ENCODE data around the gene LNX2.
A peak's percentile ranks its signal among the peaks of the same experiment; 100 is the strongest.

The LNX2 gene

GRCh38 chr13:27600711-27601110, 19.6 kb downstream of the LNX2 start:
- Histone ChIP-seq H2AK5ac (ENCODE audit: low read length) (no peak overlapping the region), H3K4me2 (ENCODE audit: low read length) (no peak overlapping the region), H2BK5ac (ENCODE audit: low read depth, low read length, poor library complexity) (no peak overlapping the region), H3K18ac (ENCODE audit: low read length) (no peak overlapping the region), H3K79me2 (ENCODE audit: control insufficient read depth, insufficient read depth, low read length, poor library complexity) (peaks cover 3% of the 10 kb centered on the region), H3K36me3 (ENCODE audit: control insufficient read depth in 1 of 2, insufficient read depth in 2 of 2, low read length in 2 of 2) (no peaks in the 10 kb centered on the region), H2AFZ (ENCODE audit: insufficient read depth, low read length, poor library complexity) (no peak overlapping the region), H2BK120ac (ENCODE audit: insufficient read depth, low read length, poor library complexity) (no peak overlapping the region), H3K9ac (ENCODE audit: low read length) (no peak overlapping the region), H4K91ac (ENCODE audit: low read depth, low read length) (no peak overlapping the region), H3K14ac (ENCODE audit: low read length) (no peak overlapping the region), H2BK12ac (ENCODE audit: low read length) (no peak overlapping the region), H3K4ac (ENCODE audit: low read depth, low read length) (no peak overlapping the region), H3K27me3 (ENCODE audit: insufficient read depth, low read length) (no peaks in the 10 kb centered on the region), H4K12ac (ENCODE audit: low read depth, low read length) (no peak overlapping the region), H3K9me3 (ENCODE audit: insufficient read depth, low read depth, low read length) (no peaks in the 10 kb centered on the region), H3K27ac (ENCODE audit: low read depth, low read length) (no peak overlapping the region), H4K8ac (ENCODE audit: low read depth, low read length) (no peak overlapping the region), H3K4me1 (ENCODE audit: control insufficient read depth in 1 of 2, insufficient read depth in 2 of 2, low read length in 2 of 2) (peaks cover 0 to 2% of the 10 kb centered on the region in 2 experiments), H3K4me3 (ENCODE audit: low read depth, low read length) (no peak overlapping the region), H3K79me1 (ENCODE audit: low read length) (no peaks in the 10 kb centered on the region), H3K23ac (ENCODE audit: low read length) (no peak overlapping the region)
- DNase-seq = no peak
- WGBS (ENCODE audit: extremely low coverage, insufficient coverage, insufficient read length) = no CpG with 5 or more reads among the region's 1 CpG

- no peak overlapping the region for H2AFZ ChIP-seq (ENCODE audit: insufficient read depth, low read length, poor library complexity)
- no peaks in the 10 kb centered on the region for H3K36me3 ChIP-seq (ENCODE audit: control insufficient read depth in 1 of 2, insufficient read depth in 2 of 2, low read length in 2 of 2)
- H3K23ac ChIP-seq (ENCODE audit: low read length) = no peak overlapping the region
- no peak overlapping the region for H3K18ac ChIP-seq (ENCODE audit: low read length)
- no peak overlapping the region for H4K12ac ChIP-seq (ENCODE audit: low read depth, low read length)
- H3K79me2 ChIP-seq (ENCODE audit: control insufficient read depth, insufficient read depth, low read length, poor library complexity) = peaks cover 3% of the 10 kb centered on the region
- WGBS (ENCODE audit: extremely low coverage, insufficient coverage, insufficient read length) = no CpG with 5 or more reads among the region's 5 CpGs
- no peak overlapping the region for H2BK12ac ChIP-seq (ENCODE audit: low read length)
- no peak overlapping the region for H3K4me3 ChIP-seq (ENCODE audit: low read depth, low read length)
- peaks cover 0 to 2% of the 10 kb centered on the region in 2 experiments for H3K4me1 ChIP-seq (ENCODE audit: control insufficient read depth in 1 of 2, insufficient read depth in 2 of 2, low read length in 2 of 2)
- no peak overlapping the region for H3K27ac ChIP-seq (ENCODE audit: low read depth, low read length)
- peak; percentile 50 to 98 for DNase-seq
- H4K8ac ChIP-seq (ENCODE audit: low read depth, low read length) = no peak overlapping the region
- no peak overlapping the region for H4K91ac ChIP-seq (ENCODE audit: low read depth, low read length)
- H3K9ac ChIP-seq (ENCODE audit: low read length) = no peak overlapping the region
- no peak overlapping the region for H2BK120ac ChIP-seq (ENCODE audit: insufficient read depth, low read length, poor library complexity)
- H3K79me1 ChIP-seq (ENCODE audit: low read length) = no peaks in the 10 kb centered on the region
- no peak overlapping the region for H3K4ac ChIP-seq (ENCODE audit: low read depth, low read length)
- H3K27me3 ChIP-seq (ENCODE audit: insufficient read depth, low read length) = no peaks in the 10 kb centered on the region
- H2AK5ac ChIP-seq (ENCODE audit: low read length) = no peak overlapping the region
- H3K9me3 ChIP-seq (ENCODE audit: insufficient read depth, low read depth, low read length) = no peaks in the 10 kb centered on the region
- no peak overlapping the region for H3K14ac ChIP-seq (ENCODE audit: low read length)
- no peak overlapping the region for H3K4me2 ChIP-seq (ENCODE audit: low read length)
- no peak overlapping the region for H2BK5ac ChIP-seq (ENCODE audit: low read depth, low read length, poor library complexity)
These were observed 20.3 kb downstream of the LNX2 start for GRCh38 chr13:27599845-27600553.

- no peak overlapping the region for H3K9ac ChIP-seq (ENCODE audit: low read length)
- H2AK5ac ChIP-seq (ENCODE audit: low read length) = no peak overlapping the region
- no peaks in the 10 kb centered on the region for H3K79me1 ChIP-seq (ENCODE audit: low read length)
- H3K4ac ChIP-seq (ENCODE audit: low read depth, low read length) = no peak overlapping the region
- no peaks in the 10 kb centered on the region for H3K27me3 ChIP-seq (ENCODE audit: insufficient read depth, low read length)
- no peak overlapping the region for H4K91ac ChIP-seq (ENCODE audit: low read depth, low read length)
- H3K4me1 ChIP-seq (ENCODE audit: control insufficient read depth in 1 of 2, insufficient read depth in 2 of 2, low read length in 2 of 2) = peaks cover 0 to 2% of the 10 kb centered on the region in 2 experiments
- H3K14ac ChIP-seq (ENCODE audit: low read length) = no peak overlapping the region
- H2BK5ac ChIP-seq (ENCODE audit: low read depth, low read length, poor library complexity) = no peak overlapping the region
- H3K23ac ChIP-seq (ENCODE audit: low read length) = no peak overlapping the region
- no peak overlapping the region for H3K27ac ChIP-seq (ENCODE audit: low read depth, low read length)
- no peak overlapping the region for H2AFZ ChIP-seq (ENCODE audit: insufficient read depth, low read length, poor library complexity)
- no peak overlapping the region for H3K18ac ChIP-seq (ENCODE audit: low read length)
- H3K79me2 ChIP-seq (ENCODE audit: control insufficient read depth, insufficient read depth, low read length, poor library complexity) = peaks cover 2% of the 10 kb centered on the region
- H2BK12ac ChIP-seq (ENCODE audit: low read length) = no peak overlapping the region
- no peak overlapping the region for H3K4me2 ChIP-seq (ENCODE audit: low read length)
- H4K8ac ChIP-seq (ENCODE audit: low read depth, low read length) = no peak overlapping the region
- no peaks in the 10 kb centered on the region for H3K9me3 ChIP-seq (ENCODE audit: insufficient read depth, low read depth, low read length)
- H3K36me3 ChIP-seq (ENCODE audit: control insufficient read depth in 1 of 2, insufficient read depth in 2 of 2, low read length in 2 of 2) = no peaks in the 10 kb centered on the region
- no peak overlapping the region for H4K12ac ChIP-seq (ENCODE audit: low read depth, low read length)
- H3K4me3 ChIP-seq (ENCODE audit: low read depth, low read length) = no peak overlapping the region
- H2BK120ac ChIP-seq (ENCODE audit: insufficient read depth, low read length, poor library complexity) = no peak overlapping the region
- no peak for DNase-seq
These were observed 21.2 kb downstream of the LNX2 start for GRCh38 chr13:27599096-27599495.

GRCh38 chr13:27595055-27595811, 25.1 kb downstream of the LNX2 start:
- WGBS (ENCODE audit: extremely low coverage, insufficient coverage, insufficient read length) = no CpG with 5 or more reads among the region's 2 CpGs
- H3K18ac ChIP-seq (ENCODE audit: low read length) = no peak overlapping the region
- no peak overlapping the region for H4K91ac ChIP-seq (ENCODE audit: low read depth, low read length)
- DNase-seq = no peak
- no peaks in the 10 kb centered on the region for H3K79me1 ChIP-seq (ENCODE audit: low read length)
- no peak overlapping the region for H4K8ac ChIP-seq (ENCODE audit: low read depth, low read length)
- H3K4me1 ChIP-seq (ENCODE audit: control insufficient read depth in 1 of 2, insufficient read depth in 2 of 2, low read length in 2 of 2) = peaks cover 0 to 2% of the 10 kb centered on the region in 2 experiments
- H3K27ac ChIP-seq (ENCODE audit: low read depth, low read length) = no peak overlapping the region
- no peak overlapping the region for H3K23ac ChIP-seq (ENCODE audit: low read length)
- no peak overlapping the region for H2AFZ ChIP-seq (ENCODE audit: insufficient read depth, low read length, poor library complexity)
- no peaks in the 10 kb centered on the region for H3K9me3 ChIP-seq (ENCODE audit: insufficient read depth, low read depth, low read length)
- no peak overlapping the region for H3K4ac ChIP-seq (ENCODE audit: low read depth, low read length)
- no peak overlapping the region for H2AK5ac ChIP-seq (ENCODE audit: low read length)
- H3K79me2 ChIP-seq (ENCODE audit: control insufficient read depth, insufficient read depth, low read length, poor library complexity) = peaks cover 2% of the 10 kb centered on the region
- H3K27me3 ChIP-seq (ENCODE audit: insufficient read depth, low read length) = no peaks in the 10 kb centered on the region
- H3K36me3 ChIP-seq (ENCODE audit: control insufficient read depth in 1 of 2, insufficient read depth in 2 of 2, low read length in 2 of 2) = peaks cover 0 to 2% of the 10 kb centered on the region in 2 experiments
- no peak overlapping the region for H3K4me2 ChIP-seq (ENCODE audit: low read length)
- no peak overlapping the region for H2BK12ac ChIP-seq (ENCODE audit: low read length)
- H2BK120ac ChIP-seq (ENCODE audit: insufficient read depth, low read length, poor library complexity) = no peak overlapping the region
- no peak overlapping the region for H3K4me3 ChIP-seq (ENCODE audit: low read depth, low read length)
- H4K12ac ChIP-seq (ENCODE audit: low read depth, low read length) = no peak overlapping the region
- no peak overlapping the region for H3K9ac ChIP-seq (ENCODE audit: low read length)
- H2BK5ac ChIP-seq (ENCODE audit: low read depth, low read length, poor library complexity) = no peak overlapping the region
- no peak overlapping the region for H3K14ac ChIP-seq (ENCODE audit: low read length)

All from trophoblast cell (in vitro differentiated cells and primary cell).